Large intestine (tissue), 3 donors: ENCODE measurements around the gene RLN3. TPM values are rescaled to one million over a fixed set of nuclear protein-coding genes. Genes with fewer than 3 reads are reported as not detected.

Source experiments
- DNase-seq, 2 donors: peaks; one replicate each; pipeline versions ENCODE4 v3.0.0 to v3.0.0-alpha.2; 2013
- H3K27ac ChIP-seq: one replicate; pipeline ENCODE4 v1.5.1; 2013; ENCODE audit warnings: low read length
- H3K27me3 ChIP-seq: 2 replicates; pipeline ENCODE4 v1.6.1; 2013; ENCODE audit warnings: low read length; ENCODE audit not compliant: control insufficient read depth, insufficient read depth
- H3K36me3 ChIP-seq: 2 replicates; pipeline ENCODE4 v1.6.1; 2013; ENCODE audit warnings: low read length; ENCODE audit not compliant: control insufficient read depth, insufficient read depth
- H3K4me1 ChIP-seq: one replicate; pipeline ENCODE4 v1.6.1; 2013; ENCODE audit warnings: low read length; ENCODE audit not compliant: control insufficient read depth, insufficient read depth
- H3K4me3 ChIP-seq: one replicate; pipeline ENCODE4 v1.5.1; 2013; ENCODE audit warnings: low read length
- H3K9me3 ChIP-seq: one replicate; pipeline ENCODE4 v1.6.1; 2013; ENCODE audit warnings: mild to moderate bottlenecking, low read depth, low read length, moderate library complexity; ENCODE audit not compliant: control insufficient read depth
- WGBS: methylation state at CpG from one replicate; pipeline ENCODE4 v1.1.5; 2013; ENCODE audit warnings: low lambda C conversion rate; ENCODE audit not compliant: insufficient coverage; 5-methylcytosine and 5-hydroxymethylcytosine counted together
- polyA plus RNA-seq: library from polyadenylated mRNA; unstranded; fragments of 120-200 nt; gene quantifications from one replicate; pipeline ENCODE4 v1.2.1, GENCODE V29; 2013

Gene RLN3
- polyA plus RNA-seq, 1 donor = 0.31 TPM

- H3K4me3 ChIP-seq = no peak overlapping the region
- H3K4me1 ChIP-seq = peaks cover 47% of the 10 kb centered on the region
- no peak overlapping the region for H3K27ac ChIP-seq
- DNase-seq = no peak
- H3K27me3 ChIP-seq = no peaks in the 10 kb centered on the region
- WGBS = no CpG with 5 or more reads among the region's 15 CpGs
- H3K36me3 ChIP-seq = peaks cover 29% of the 10 kb centered on the region
- H3K9me3 ChIP-seq = no peaks in the 10 kb centered on the region
Observed at GRCh38 chr19:13984186-13984585, 43.8 kb upstream of the RLN3 start.

GRCh38 chr19:13984875-13985741, 42.8 kb upstream of the RLN3 start:
- Histone ChIP-seq H3K9me3 (no peaks in the 10 kb centered on the region), H3K27me3 (no peaks in the 10 kb centered on the region), H3K4me1 (peaks cover 37% of the 10 kb centered on the region), H3K36me3 (peaks cover 29% of the 10 kb centered on the region), H3K4me3 (no peak overlapping the region), H3K27ac (peak overlapping the region; percentile 73)
- no peak for DNase-seq
- no CpG with 5 or more reads among the region's 25 CpGs for WGBS

GRCh38 chr19:13985771-13986347, 42.1 kb upstream of the RLN3 start:
- peaks cover 23% of the 10 kb centered on the region for H3K36me3 ChIP-seq
- peak overlapping the region; percentile 73 for H3K27ac ChIP-seq
- peaks cover 35% of the 10 kb centered on the region for H3K4me1 ChIP-seq
- WGBS = no CpG with 5 or more reads among the region's 10 CpGs
- H3K9me3 ChIP-seq = no peaks in the 10 kb centered on the region
- H3K27me3 ChIP-seq = no peaks in the 10 kb centered on the region
- peak overlapping the region; percentile 30 for H3K4me3 ChIP-seq
- DNase-seq = peak; percentile 68 to 83

- peak; percentile 68 to 73 for DNase-seq
- Histone ChIP-seq H3K27ac (peak overlapping the region; percentile 73), H3K27me3 (no peaks in the 10 kb centered on the region), H3K4me1 (peaks cover 35% of the 10 kb centered on the region), H3K9me3 (no peaks in the 10 kb centered on the region), H3K36me3 (peaks cover 27% of the 10 kb centered on the region), H3K4me3 (peak overlapping the region; percentile 30)
- no CpG with 5 or more reads among the region's 19 CpGs for WGBS
Observed at GRCh38 chr19:13986348-13986904, 41.5 kb upstream of the RLN3 start.

- no peaks in the 10 kb centered on the region for H3K9me3 ChIP-seq
- WGBS = no CpG with 5 or more reads among the region's 17 CpGs
- H3K27me3 ChIP-seq = no peaks in the 10 kb centered on the region
- H3K4me1 ChIP-seq = peaks cover 35% of the 10 kb centered on the region
- no peak for DNase-seq
- H3K27ac ChIP-seq = peak overlapping the region; percentile 73
- H3K36me3 ChIP-seq = peaks cover 26% of the 10 kb centered on the region
- no peak overlapping the region for H3K4me3 ChIP-seq
Observed at GRCh38 chr19:13987101-13987890, 40.7 kb upstream of the RLN3 start.

GRCh38 chr19:13989487-13989886, 38.5 kb upstream of the RLN3 start:
- no peak overlapping the region for H3K4me3 ChIP-seq
- DNase-seq = no peak
- no peaks in the 10 kb centered on the region for H3K27me3 ChIP-seq
- 100% methylated on average over 1 of the region's 7 CpGs for WGBS
- peaks cover 23% of the 10 kb centered on the region for H3K4me1 ChIP-seq
- peaks cover 30% of the 10 kb centered on the region for H3K36me3 ChIP-seq
- no peaks in the 10 kb centered on the region for H3K9me3 ChIP-seq
- H3K27ac ChIP-seq = no peak overlapping the region

GRCh38 chr19:13990085-13990484, 37.9 kb upstream of the RLN3 start:
- no peak for DNase-seq
- Histone ChIP-seq H3K36me3 (peaks cover 32% of the 10 kb centered on the region), H3K9me3 (no peaks in the 10 kb centered on the region), H3K4me1 (peaks cover 23% of the 10 kb centered on the region), H3K4me3 (no peak overlapping the region), H3K27me3 (no peaks in the 10 kb centered on the region), H3K27ac (no peak overlapping the region)
- no CpG with 5 or more reads among the region's 8 CpGs for WGBS

- H3K4me3 ChIP-seq = no peak overlapping the region
- H3K4me1 ChIP-seq = peaks cover 6% of the 10 kb centered on the region
- H3K27me3 ChIP-seq = no peaks in the 10 kb centered on the region
- DNase-seq = no peak
- H3K27ac ChIP-seq = no peak overlapping the region
- peaks cover 39% of the 10 kb centered on the region for H3K36me3 ChIP-seq
- no CpG with 5 or more reads among the region's 7 CpGs for WGBS
- H3K9me3 ChIP-seq = no peaks in the 10 kb centered on the region
Observed at GRCh38 chr19:13992025-13992424, 35.9 kb upstream of the RLN3 start.

- WGBS = 60% methylated on average over 1 of the region's 22 CpGs
- H3K36me3 ChIP-seq = peaks cover 44% of the 10 kb centered on the region
- no peaks in the 10 kb centered on the region for H3K27me3 ChIP-seq
- peaks cover 3% of the 10 kb centered on the region for H3K9me3 ChIP-seq
- no peak overlapping the region for H3K27ac ChIP-seq
- no peak overlapping the region for H3K4me3 ChIP-seq
- no peak for DNase-seq
- no peaks in the 10 kb centered on the region for H3K4me1 ChIP-seq
Observed at GRCh38 chr19:13993590-13994300, 34.2 kb upstream of the RLN3 start.
